Testis (tissue), 2 donors: ENCODE results near the gene SEC24D.

ENCODE experiments used
- POLR2A ChIP-seq: fragments of 450-650 bp; IDR thresholded peaks from one replicate; pipeline ENCODE4 v1.6.1; 2017; ENCODE audit warnings: antibody characterized with exemption, mild to moderate bottlenecking, moderate library complexity
- TF ChIP-seq, protein P1 (sequence below), 3 experiments: fragments of 450-650 bp in 2 of 3; fragments of 200-600 bp in 1 of 3; sonication (generic) in 1 of 3; IDR thresholded peaks; one replicate each; pipeline ENCODE4 v1.5.1; 2016 to 2019; ENCODE audit warnings: antibody characterized with exemption in 3 of 3, mild to moderate bottlenecking in 2 of 3, moderate library complexity in 1 of 3

GRCh38 chr4:118743867-118744266, 92.1 kb downstream of the SEC24D start:
- no peak for TF ChIP-seq POLR2A
- TF ChIP-seq, protein P1, sequence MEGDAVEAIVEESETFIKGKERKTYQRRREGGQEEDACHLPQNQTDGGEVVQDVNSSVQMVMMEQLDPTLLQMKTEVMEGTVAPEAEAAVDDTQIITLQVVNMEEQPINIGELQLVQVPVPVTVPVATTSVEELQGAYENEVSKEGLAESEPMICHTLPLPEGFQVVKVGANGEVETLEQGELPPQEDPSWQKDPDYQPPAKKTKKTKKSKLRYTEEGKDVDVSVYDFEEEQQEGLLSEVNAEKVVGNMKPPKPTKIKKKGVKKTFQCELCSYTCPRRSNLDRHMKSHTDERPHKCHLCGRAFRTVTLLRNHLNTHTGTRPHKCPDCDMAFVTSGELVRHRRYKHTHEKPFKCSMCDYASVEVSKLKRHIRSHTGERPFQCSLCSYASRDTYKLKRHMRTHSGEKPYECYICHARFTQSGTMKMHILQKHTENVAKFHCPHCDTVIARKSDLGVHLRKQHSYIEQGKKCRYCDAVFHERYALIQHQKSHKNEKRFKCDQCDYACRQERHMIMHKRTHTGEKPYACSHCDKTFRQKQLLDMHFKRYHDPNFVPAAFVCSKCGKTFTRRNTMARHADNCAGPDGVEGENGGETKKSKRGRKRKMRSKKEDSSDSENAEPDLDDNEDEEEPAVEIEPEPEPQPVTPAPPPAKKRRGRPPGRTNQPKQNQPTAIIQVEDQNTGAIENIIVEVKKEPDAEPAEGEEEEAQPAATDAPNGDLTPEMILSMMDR (IDR thresholded peaks at IDR 0.05): no peak
